Measurements from ENCODE around the gene ADPRHL1. TPM values are rescaled to one million over a fixed set of nuclear protein-coding genes. Genes with fewer than 3 reads are reported as not detected.
"Not testable (repeated sequence)": the region's sequence is repeated elsewhere in the genome, so short reads cannot be mapped to it uniquely, and the experiment has no call there.

Gene ADPRHL1
- total RNA-seq, 4 donors from 2014 or later: 6.9 to 15.5 (median 12.6) TPM

DNA sequence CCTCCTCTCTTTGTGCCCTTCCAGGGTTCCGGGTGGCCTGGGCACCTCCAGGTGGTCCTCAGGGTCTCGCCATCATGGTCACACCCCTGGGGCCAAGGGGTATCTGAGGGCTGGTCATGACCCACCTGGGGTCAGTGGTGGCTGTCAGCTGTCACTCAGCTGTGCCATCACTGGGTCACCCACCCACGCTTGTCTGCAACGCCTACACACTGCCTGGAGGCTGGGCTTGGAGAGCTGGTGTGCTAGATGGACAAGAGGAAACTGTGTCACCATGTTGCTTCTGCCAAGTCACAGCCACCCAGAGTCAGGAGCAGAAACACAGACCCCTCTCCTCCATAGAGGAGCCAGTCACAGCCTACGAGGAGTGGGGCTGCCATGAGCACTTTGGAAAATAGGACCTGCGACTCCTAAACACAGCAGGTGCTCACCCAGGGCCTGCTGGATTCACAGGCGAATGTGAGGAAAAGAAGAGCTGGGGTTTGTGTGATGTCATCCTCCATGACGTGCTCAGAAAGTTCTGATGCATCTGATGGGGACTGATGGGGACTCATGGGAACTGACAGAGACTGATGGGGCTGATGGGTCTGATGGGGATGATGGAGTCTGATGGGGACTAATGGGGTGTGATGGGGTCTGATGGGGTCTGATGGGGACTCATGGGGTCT is 78.6 kb downstream of the ADPRHL1 start:
- no peak overlapping the region for H3K4me3 ChIP-seq
- H3K4me1 ChIP-seq: no peaks in the 10 kb centered on the region
- no peaks in the 10 kb centered on the region for H3K36me3 ChIP-seq
- peaks cover 0 to 10% of the 10 kb centered on the region in 2 donors for H3K27me3 ChIP-seq
- no peak overlapping the region for H3K27ac ChIP-seq
- 73 to 78% methylated on average over 6 of the region's 8 CpGs for WGBS, 2 donors
- DNase-seq (ENCODE audit: low spot score in 2 of 2): no peak
- no peaks in the 10 kb centered on the region for H3K9me3 ChIP-seq
- TF ChIP-seq, protein P1, sequence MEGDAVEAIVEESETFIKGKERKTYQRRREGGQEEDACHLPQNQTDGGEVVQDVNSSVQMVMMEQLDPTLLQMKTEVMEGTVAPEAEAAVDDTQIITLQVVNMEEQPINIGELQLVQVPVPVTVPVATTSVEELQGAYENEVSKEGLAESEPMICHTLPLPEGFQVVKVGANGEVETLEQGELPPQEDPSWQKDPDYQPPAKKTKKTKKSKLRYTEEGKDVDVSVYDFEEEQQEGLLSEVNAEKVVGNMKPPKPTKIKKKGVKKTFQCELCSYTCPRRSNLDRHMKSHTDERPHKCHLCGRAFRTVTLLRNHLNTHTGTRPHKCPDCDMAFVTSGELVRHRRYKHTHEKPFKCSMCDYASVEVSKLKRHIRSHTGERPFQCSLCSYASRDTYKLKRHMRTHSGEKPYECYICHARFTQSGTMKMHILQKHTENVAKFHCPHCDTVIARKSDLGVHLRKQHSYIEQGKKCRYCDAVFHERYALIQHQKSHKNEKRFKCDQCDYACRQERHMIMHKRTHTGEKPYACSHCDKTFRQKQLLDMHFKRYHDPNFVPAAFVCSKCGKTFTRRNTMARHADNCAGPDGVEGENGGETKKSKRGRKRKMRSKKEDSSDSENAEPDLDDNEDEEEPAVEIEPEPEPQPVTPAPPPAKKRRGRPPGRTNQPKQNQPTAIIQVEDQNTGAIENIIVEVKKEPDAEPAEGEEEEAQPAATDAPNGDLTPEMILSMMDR (IDR thresholded peaks at IDR 0.05): no peak
- TF ChIP-seq EP300 (IDR thresholded peaks at IDR 0.05) (no peak), POLR2A (IDR thresholded peaks at IDR 0.05) (no peak)

DNA sequence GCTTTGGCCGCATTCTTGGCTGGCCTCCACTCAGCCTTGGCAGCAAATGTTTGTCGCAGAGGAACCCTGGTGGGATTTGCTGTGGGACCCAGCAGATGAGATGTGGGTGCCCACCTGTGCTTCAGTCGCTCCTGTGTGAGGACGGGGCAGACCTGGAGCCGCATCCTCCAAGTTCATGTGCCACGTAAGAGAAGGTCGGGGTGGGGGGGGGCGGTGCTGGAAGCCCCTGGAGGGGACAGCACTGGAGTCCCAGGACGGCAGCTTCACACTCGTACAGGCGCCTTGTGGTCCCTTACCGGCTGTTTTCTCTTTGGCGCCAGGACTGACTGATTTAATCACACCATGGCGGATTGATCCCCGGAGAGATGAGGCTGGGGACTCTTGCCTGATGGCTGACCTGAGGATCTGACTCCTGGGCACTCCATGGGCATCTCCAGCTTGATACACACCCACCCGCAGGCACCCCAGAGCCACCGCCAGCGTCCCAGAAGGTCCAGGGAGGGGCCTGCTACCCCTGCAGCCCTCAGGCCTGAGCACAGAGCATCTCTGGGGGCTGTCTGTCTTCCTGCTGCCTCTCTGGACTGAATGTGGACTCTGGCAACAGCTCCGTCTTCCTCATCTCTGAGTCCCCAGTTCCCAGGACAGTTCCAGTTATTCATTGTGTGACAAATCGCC is 79.3 kb downstream of the ADPRHL1 start:
- H3K36me3 ChIP-seq: no peaks in the 10 kb centered on the region
- H3K4me3 ChIP-seq: no peak overlapping the region
- WGBS, 2 donors: 80 to 81% methylated on average over 17 to 20 of the region's 20 CpGs

DNA sequence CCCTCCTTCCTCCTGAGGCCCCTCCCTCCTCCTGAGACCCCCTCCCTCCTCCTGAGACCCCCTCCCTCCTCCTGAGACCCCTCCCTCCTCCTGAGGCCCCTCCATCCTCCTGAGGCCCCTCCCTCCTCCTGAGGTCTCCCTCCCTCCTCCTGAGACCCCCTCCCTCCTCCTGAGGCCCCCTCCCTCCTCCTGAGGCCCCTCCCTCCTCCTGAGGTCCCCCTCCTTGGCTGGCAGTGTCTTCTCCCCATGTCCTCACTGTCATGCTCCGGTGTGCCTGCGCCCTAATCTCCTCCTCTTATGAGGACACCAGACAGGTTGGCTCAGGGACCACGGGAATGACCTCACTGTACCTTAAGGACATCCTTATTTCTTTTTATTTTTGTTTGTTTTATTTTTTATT is 81.6 kb downstream of the ADPRHL1 start:
- not testable (repeated sequence) for H3K4me1 ChIP-seq; DNase-seq (ENCODE audit: low spot score in 2 of 2); H3K27me3 ChIP-seq; H3K27ac ChIP-seq; H3K4me3 ChIP-seq; H3K36me3 ChIP-seq; H3K9me3 ChIP-seq
- WGBS, 2 donors: 94 to 97% methylated on average over 3 of the region's 3 CpGs

More for the DNA sequence above, 79.3 kb downstream of the ADPRHL1 start:
- no peak for TF ChIP-seq POLR2A (IDR thresholded peaks at IDR 0.05)
- TF ChIP-seq, protein P1 (IDR thresholded peaks at IDR 0.05): no peak
- TF ChIP-seq EP300 (IDR thresholded peaks at IDR 0.05): no peak
- Histone ChIP-seq H3K27ac (no peak overlapping the region), H3K4me1 (no peaks in the 10 kb centered on the region), H3K27me3 (peaks cover 0 to 10% of the 10 kb centered on the region in 2 donors), H3K9me3 (no peaks in the 10 kb centered on the region)
- no peak for DNase-seq (ENCODE audit: low spot score in 2 of 2)

DNA sequence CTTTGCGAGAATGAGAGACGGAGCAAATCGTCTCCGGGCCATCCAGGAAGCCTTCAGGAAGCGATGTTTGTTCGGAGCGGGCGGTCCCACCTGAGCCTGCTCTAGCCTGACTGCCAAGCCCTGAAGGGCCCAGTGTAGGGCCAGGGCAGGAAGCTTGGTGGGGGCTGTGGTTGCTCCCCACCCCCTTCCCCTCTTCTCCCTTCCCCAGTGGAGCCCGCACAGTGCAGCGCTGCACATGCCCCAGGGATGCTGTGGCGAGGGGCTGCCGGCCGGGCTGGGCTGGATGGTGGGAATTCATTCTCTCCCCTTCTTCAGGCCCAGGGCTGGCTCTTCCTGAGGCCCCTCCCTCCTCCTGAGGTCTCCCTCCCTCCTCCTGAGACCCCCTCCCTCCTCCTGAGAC is 82.2 kb downstream of the ADPRHL1 start:
- H3K9me3 ChIP-seq: no peaks in the 10 kb centered on the region
- no peak overlapping the region for H3K27ac ChIP-seq
- no peak for TF ChIP-seq EP300 (IDR thresholded peaks at IDR 0.05)
- no peak for TF ChIP-seq POLR2A (IDR thresholded peaks at IDR 0.05)
- TF ChIP-seq, protein P1 (IDR thresholded peaks at IDR 0.05): no peak
- no peaks in the 10 kb centered on the region for H3K36me3 ChIP-seq
- WGBS, 2 donors: 85 to 88% methylated on average over 13 of the region's 13 CpGs
- no peaks in the 10 kb centered on the region for H3K4me1 ChIP-seq
- H3K27me3 ChIP-seq: peaks cover 0 to 5% of the 10 kb centered on the region in 2 donors
- DNase-seq (ENCODE audit: low spot score in 2 of 2): no peak
- no peak overlapping the region for H3K4me3 ChIP-seq

DNA sequence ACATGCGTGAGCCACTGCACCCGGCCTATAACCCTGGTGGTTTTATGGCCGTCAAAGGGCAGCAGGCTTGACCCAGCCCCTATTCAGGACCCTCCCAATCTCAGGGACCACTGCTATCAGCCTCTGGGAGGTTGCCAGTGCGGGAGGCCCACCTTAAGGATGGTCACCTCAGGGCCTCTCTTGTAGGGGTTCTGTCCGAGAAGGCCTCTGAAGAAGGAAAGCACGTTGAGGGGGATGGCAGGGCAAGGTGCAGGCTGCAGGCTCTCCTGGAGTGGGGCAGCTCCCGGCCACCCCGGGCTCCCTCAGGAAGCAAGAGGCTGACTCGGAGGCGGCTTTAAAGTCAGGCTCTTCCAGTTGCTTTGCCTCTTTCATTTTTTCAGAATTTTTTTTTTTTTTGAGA is 83.4 kb downstream of the ADPRHL1 start:
- H3K4me3 ChIP-seq: no peak overlapping the region
- no peak for DNase-seq (ENCODE audit: low spot score in 2 of 2)
- peaks cover 0 to 10% of the 10 kb centered on the region in 2 donors for H3K27me3 ChIP-seq
- H3K27ac ChIP-seq: no peak overlapping the region
- TF ChIP-seq, protein P1 (IDR thresholded peaks at IDR 0.05): no peak
- TF ChIP-seq POLR2A (IDR thresholded peaks at IDR 0.05) (no peak), EP300 (IDR thresholded peaks at IDR 0.05) (no peak)
- peaks cover 0 to 5% (median 0%) of the 10 kb centered on the region in 4 donors for H3K4me1 ChIP-seq
- no peaks in the 10 kb centered on the region for H3K9me3 ChIP-seq
- WGBS, 2 donors: 84 to 85% methylated on average over 9 to 10 of the region's 10 CpGs
- no peaks in the 10 kb centered on the region for H3K36me3 ChIP-seq

All from tibial nerve (tissue), 4 donors.